ENCODE data around the gene SPRED1. TPM values are rescaled to one million over a fixed set of nuclear protein-coding genes. Genes with fewer than 3 reads are reported as not detected.

The SPRED1 gene
- total RNA-seq, 2 experiments from 2014 or later = 7.5 to 21.1 TPM

- Histone ChIP-seq H3K9me2 (ENCODE audit: insufficient read depth, low read length) (no peaks in the 10 kb centered on the region), H4K20me1 (ENCODE audit: insufficient read depth, low read length) (no peaks in the 10 kb centered on the region), H3K4me2 (ENCODE audit: low read length) (no peak overlapping the region), H3K79me2 (ENCODE audit: insufficient read depth, low read depth, low read length) (no peaks in the 10 kb centered on the region), H3K36me3 (ENCODE audit: insufficient read depth, low read length) (no peaks in the 10 kb centered on the region), H3K4me1 (ENCODE audit: insufficient read depth, low read length, poor library complexity, severe bottlenecking) (no peaks in the 10 kb centered on the region), H3K4me3 (ENCODE audit: low read depth, low read length, poor library complexity, severe bottlenecking) (no peak overlapping the region), H2AFZ (ENCODE audit: low read length) (no peak overlapping the region), H3K9me3 (ENCODE audit: low read length) (no peaks in the 10 kb centered on the region), H3K27ac (ENCODE audit: low read depth, low read length, poor library complexity, severe bottlenecking) (no peak overlapping the region)
- intact Hi-C loops (cut with micrococcal nuclease; ENCODE audit: unreplicated experiment) = no loop called here
- ChIA-PET CTCF (ENCODE audit: unreplicated experiment) (no interaction called here), POLR2A (interaction anchor here (0.6 to 1.8 kb wide), 3 partner anchors 12 to 325 kb away, joined by 3 to 6 read pairs (median 4); no protein-coding TSS in a partner anchor)
- no peak for DNase-seq (ENCODE audit: low spot score)
- TF ChIP-seq CTCF (conservative IDR thresholded peaks at IDR 0.05; ENCODE audit: low read length) = no peak
- no peak for TF ChIP-seq EZH2phosphoT487 (IDR thresholded peaks at IDR 0.05; ENCODE audit: borderline replicate concordance, low read depth, low read length)
- BruUV-seq (replicated peaks) = no TSS peak
Observed at GRCh38 chr15:38332711-38333110, 80.1 kb downstream of the SPRED1 start.

GRCh38 chr15:38335116-38335515 is 82.5 kb downstream of the SPRED1 start:
- Histone ChIP-seq H3K27ac (ENCODE audit: low read depth, low read length, poor library complexity, severe bottlenecking) (no peak overlapping the region), H3K4me2 (ENCODE audit: low read length) (no peak overlapping the region), H3K4me1 (ENCODE audit: insufficient read depth, low read length, poor library complexity, severe bottlenecking) (no peaks in the 10 kb centered on the region), H3K4me3 (ENCODE audit: low read depth, low read length, poor library complexity, severe bottlenecking) (no peak overlapping the region), H2AFZ (ENCODE audit: low read length) (no peak overlapping the region), H3K9me2 (ENCODE audit: insufficient read depth, low read length) (no peaks in the 10 kb centered on the region), H4K20me1 (ENCODE audit: insufficient read depth, low read length) (no peaks in the 10 kb centered on the region), H3K79me2 (ENCODE audit: insufficient read depth, low read depth, low read length) (no peaks in the 10 kb centered on the region), H3K9me3 (ENCODE audit: low read length) (no peaks in the 10 kb centered on the region), H3K36me3 (ENCODE audit: insufficient read depth, low read length) (no peaks in the 10 kb centered on the region)
- POLR2A ChIA-PET = interaction anchor here (0.6 kb wide), 1 partner anchor 1850 kb away, joined by 4 read pairs; no protein-coding TSS in a partner anchor
- BruUV-seq (replicated peaks) = no TSS peak
- intact Hi-C loops (cut with micrococcal nuclease; ENCODE audit: unreplicated experiment) = no loop called here
- DNase-seq (ENCODE audit: low spot score) = no peak
- CTCF ChIA-PET (ENCODE audit: unreplicated experiment) = interaction anchor here (0.6 kb wide), 1 partner anchor 1168 kb away, joined by 3 read pairs; no protein-coding TSS in a partner anchor
- TF ChIP-seq CTCF (conservative IDR thresholded peaks at IDR 0.05; ENCODE audit: low read length) (no peak), EZH2phosphoT487 (IDR thresholded peaks at IDR 0.05; ENCODE audit: borderline replicate concordance, low read depth, low read length) (no peak)

GRCh38 chr15:38344351-38344750 is 91.7 kb downstream of the SPRED1 start:
- POLR2A ChIA-PET = interaction anchor here (1.2 kb wide), 1 partner anchor 12 kb away, joined by 3 read pairs; no protein-coding TSS in a partner anchor
- H3K4me3 ChIP-seq (ENCODE audit: low read depth, low read length, poor library complexity, severe bottlenecking) = no peak overlapping the region
- H3K79me2 ChIP-seq (ENCODE audit: insufficient read depth, low read depth, low read length) = no peaks in the 10 kb centered on the region
- no peak overlapping the region for H3K27ac ChIP-seq (ENCODE audit: low read depth, low read length, poor library complexity, severe bottlenecking)
- H4K20me1 ChIP-seq (ENCODE audit: insufficient read depth, low read length) = no peaks in the 10 kb centered on the region
- H3K4me1 ChIP-seq (ENCODE audit: insufficient read depth, low read length, poor library complexity, severe bottlenecking) = no peaks in the 10 kb centered on the region
- intact Hi-C loops (cut with micrococcal nuclease; ENCODE audit: unreplicated experiment) = no loop called here
- no peak overlapping the region for H2AFZ ChIP-seq (ENCODE audit: low read length)
- no TSS peak for BruUV-seq (replicated peaks)
- H3K36me3 ChIP-seq (ENCODE audit: insufficient read depth, low read length) = peaks cover 4% of the 10 kb centered on the region; the same call in 1 of the 2 replicates
- no peaks in the 10 kb centered on the region for H3K9me3 ChIP-seq (ENCODE audit: low read length)
- no peak overlapping the region for H3K4me2 ChIP-seq (ENCODE audit: low read length)
- H3K9me2 ChIP-seq (ENCODE audit: insufficient read depth, low read length) = no peaks in the 10 kb centered on the region
- CTCF ChIA-PET (ENCODE audit: unreplicated experiment) = no interaction called here
- DNase-seq (ENCODE audit: low spot score) = no peak
- TF ChIP-seq CTCF (conservative IDR thresholded peaks at IDR 0.05; ENCODE audit: low read length) (no peak), EZH2phosphoT487 (IDR thresholded peaks at IDR 0.05; ENCODE audit: borderline replicate concordance, low read depth, low read length) (no peak)

All from OCI-LY7 (cell line).